ENCODE data around the gene OSBPL6. TPM values are rescaled to one million over a fixed set of nuclear protein-coding genes. Genes with fewer than 3 reads are reported as not detected.

Gene OSBPL6
- total RNA-seq, 1 experiment from 2014 or later: 4.6 TPM

DNA sequence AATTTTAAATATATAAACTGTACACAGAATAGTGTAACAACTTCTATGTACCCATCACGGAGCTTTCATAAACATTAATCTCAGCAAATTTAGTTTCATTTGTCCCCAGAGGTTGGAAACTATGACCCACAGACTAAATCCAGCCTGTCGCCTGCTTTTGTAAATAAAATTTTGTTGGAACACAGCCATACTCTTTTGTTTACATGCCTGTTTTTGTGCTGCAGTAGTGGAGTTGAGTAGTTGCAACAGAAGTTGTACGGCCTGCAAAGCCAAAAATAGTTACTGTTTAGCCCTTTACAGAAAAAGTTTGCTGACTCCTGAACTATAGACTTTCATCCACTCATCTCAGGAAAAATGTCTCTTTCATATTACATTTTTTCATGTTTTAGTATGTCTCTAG, 42.3 kb upstream of the OSBPL6 start:
- H4K5ac ChIP-seq (ENCODE audit: insufficient read length, low read depth, low read length): no peak overlapping the region
- no peak overlapping the region for H3K27ac ChIP-seq (ENCODE audit: insufficient read length, low read depth, low read length)
- no peak overlapping the region for H3K56ac ChIP-seq (ENCODE audit: insufficient read length, low read depth, low read length)
- no peak overlapping the region for H4K91ac ChIP-seq (ENCODE audit: insufficient read length, low read depth, low read length)
- H2BK20ac ChIP-seq (ENCODE audit: low read depth, low read length, poor library complexity, severe bottlenecking): no peak overlapping the region
- H3K4me1 Mint-ChIP-seq: no peaks in the 10 kb centered on the region
- no peak overlapping the region for H3K18ac ChIP-seq (ENCODE audit: insufficient read length, low read depth, low read length)
- H3K36me3 Mint-ChIP-seq (ENCODE audit: insufficient read depth in 1 of 3, low read depth in 3 of 3): peaks cover 8 to 13% (median 10%) of the 10 kb centered on the region in 3 experiments; a peak in 5 of 7 replicates
- H3K4me2 ChIP-seq (ENCODE audit: insufficient read depth, insufficient read length, low read length): no peak overlapping the region
- H3K9me3 ChIP-seq (ENCODE audit: control insufficient read depth, low read depth, low read length): no peaks in the 10 kb centered on the region
- H2BK120ac ChIP-seq (ENCODE audit: low read depth, low read length, poor library complexity, severe bottlenecking): no peak overlapping the region
- H3K27me3 Mint-ChIP-seq (ENCODE audit: low read depth): no peaks in the 10 kb centered on the region; the same call in 1 of the 2 replicates
- H3K23ac ChIP-seq (ENCODE audit: insufficient read length, low read depth, low read length): no peak overlapping the region
- no peak overlapping the region for H2BK15ac ChIP-seq (ENCODE audit: low read depth, low read length)
- no peak for DNase-seq
- no peaks in the 10 kb centered on the region for H3K27me3 ChIP-seq (ENCODE audit: insufficient read depth, low read length)
- peaks cover 12 to 13% of the 10 kb centered on the region in 2 experiments; a peak in 2 of 5 replicates for H3K9me3 Mint-ChIP-seq
- H2AFZ ChIP-seq (ENCODE audit: low read length): no peak overlapping the region
- H3K79me1 ChIP-seq (ENCODE audit: insufficient read depth, low read depth, low read length, poor library complexity, severe bottlenecking): no peaks in the 10 kb centered on the region
- H3K14ac ChIP-seq (ENCODE audit: insufficient read depth, low read length): no peak overlapping the region
- no peak overlapping the region for H3K4ac ChIP-seq (ENCODE audit: low read depth, low read length)
- no CpG with 5 or more reads among the region's 3 CpGs for WGBS (ENCODE audit: extremely low coverage, insufficient read length, low lambda C conversion rate)
- H3T11ph ChIP-seq (ENCODE audit: low read length): no peak overlapping the region
- H3K4me3 Mint-ChIP-seq: no peak overlapping the region
- no peaks in the 10 kb centered on the region for H3K79me2 ChIP-seq (ENCODE audit: insufficient read depth, low read length)
- H3K4me1 ChIP-seq (ENCODE audit: insufficient read depth, low read length): no peaks in the 10 kb centered on the region
- no peaks in the 10 kb centered on the region for H3K23me2 ChIP-seq (ENCODE audit: insufficient read length, low read depth, low read length, poor library complexity, severe bottlenecking)
- no peak overlapping the region for H3K27ac Mint-ChIP-seq
- no peak overlapping the region for H2BK12ac ChIP-seq (ENCODE audit: insufficient read length, low read depth, low read length)
- no peak overlapping the region for H4K8ac ChIP-seq (replicated peaks; ENCODE audit: insufficient read length, low read depth, low read length)
- TF ChIP-seq, protein P1, sequence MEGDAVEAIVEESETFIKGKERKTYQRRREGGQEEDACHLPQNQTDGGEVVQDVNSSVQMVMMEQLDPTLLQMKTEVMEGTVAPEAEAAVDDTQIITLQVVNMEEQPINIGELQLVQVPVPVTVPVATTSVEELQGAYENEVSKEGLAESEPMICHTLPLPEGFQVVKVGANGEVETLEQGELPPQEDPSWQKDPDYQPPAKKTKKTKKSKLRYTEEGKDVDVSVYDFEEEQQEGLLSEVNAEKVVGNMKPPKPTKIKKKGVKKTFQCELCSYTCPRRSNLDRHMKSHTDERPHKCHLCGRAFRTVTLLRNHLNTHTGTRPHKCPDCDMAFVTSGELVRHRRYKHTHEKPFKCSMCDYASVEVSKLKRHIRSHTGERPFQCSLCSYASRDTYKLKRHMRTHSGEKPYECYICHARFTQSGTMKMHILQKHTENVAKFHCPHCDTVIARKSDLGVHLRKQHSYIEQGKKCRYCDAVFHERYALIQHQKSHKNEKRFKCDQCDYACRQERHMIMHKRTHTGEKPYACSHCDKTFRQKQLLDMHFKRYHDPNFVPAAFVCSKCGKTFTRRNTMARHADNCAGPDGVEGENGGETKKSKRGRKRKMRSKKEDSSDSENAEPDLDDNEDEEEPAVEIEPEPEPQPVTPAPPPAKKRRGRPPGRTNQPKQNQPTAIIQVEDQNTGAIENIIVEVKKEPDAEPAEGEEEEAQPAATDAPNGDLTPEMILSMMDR (conservative IDR thresholded peaks at IDR 0.05): no peak
- H2AK5ac ChIP-seq (ENCODE audit: insufficient read length, low read length): no peak overlapping the region
- H3K9ac ChIP-seq (ENCODE audit: extremely low read depth, insufficient read length, low read length): no peak overlapping the region
- H2BK5ac ChIP-seq (ENCODE audit: insufficient read length, low read length): no peak overlapping the region
- H4K20me1 ChIP-seq (ENCODE audit: control insufficient read depth, insufficient read depth, insufficient read length): no peaks in the 10 kb centered on the region

Measured in H9 (cell line).